ENCODE measurements around the gene DAZ3. TPM values are rescaled to one million over a fixed set of nuclear protein-coding genes. Genes with fewer than 3 reads are reported as not detected.

The DAZ3 gene
- total RNA-seq, result not detected in 2 replicates

DNA sequence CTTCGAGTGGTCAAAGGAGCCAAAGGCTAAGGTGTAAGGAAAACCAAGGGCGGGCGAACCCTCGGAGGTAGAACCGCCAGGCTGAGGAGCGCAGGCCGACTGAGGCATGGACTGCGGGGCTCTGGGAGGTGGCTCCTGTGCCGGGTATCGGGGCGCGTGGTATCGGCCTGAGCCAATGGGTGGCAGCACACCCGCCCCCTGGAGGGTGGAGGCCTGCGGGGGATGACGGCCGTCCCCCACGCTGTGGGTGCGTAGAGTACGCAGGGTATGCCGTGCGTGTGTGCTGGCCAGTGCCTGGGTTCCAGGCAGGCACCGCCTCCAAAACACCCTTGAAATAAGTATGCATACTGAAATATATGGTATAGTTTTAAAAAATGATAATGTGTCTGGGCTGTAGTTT lies at the start of gene DAZ3:
TSS of gene DAZ3 (minus strand) at position 101 of the 400 bp plus-strand sequence. CDS start 208 bp downstream, outside the sequence.

GRCh38 chrY:24833619-24834018 lies 20.4 kb upstream of the DAZ3 start, which contains the start of gene DAZ4:
DAZ4 (plus strand) TSS chrY:24833919; CDS start chrY:24834127, 208 bp downstream.

Other genes starting within 250 kb of the DAZ3 start
- gene BPY2B, start 195.4 kb downstream of the DAZ3 start, total RNA-seq, result not detected in 2 replicates
- gene DAZ4, start 20.5 kb upstream of the DAZ3 start, total RNA-seq, result not detected in 2 replicates
- not detected in 2 replicates for gene BPY2C, start 238.7 kb upstream of the DAZ3 start, total RNA-seq